Heart left ventricle (tissue), 13 donors: ENCODE measurements around the gene CLEC18C.
"Not testable (repeated sequence)": the region's sequence is repeated elsewhere in the genome, so short reads cannot be mapped to it uniquely, and the experiment has no call there.

Experiments
- CTCF ChIP-seq, 12 donors: fragments of 200-600 bp; sonication (generic) in 4 of 12; IDR thresholded peaks; one replicate each; pipeline versions ENCODE4 v1.5.0 to v1.8.0; 2018 to 2022; ENCODE audit warnings: antibody characterized with exemption in 12 of 12, mild to moderate bottlenecking in 5 of 12
- POLR2A ChIP-seq, 2 donors: fragments of 450-650 bp; IDR thresholded peaks; one replicate each; pipeline ENCODE4 v1.6.1; 2017; ENCODE audit warnings: antibody characterized with exemption in 2 of 2, mild to moderate bottlenecking in 2 of 2, moderate library complexity in 2 of 2
- donor health status: ischemic (EF 13 %, LVEDD 7.1; RV severe dilation, severe dysfunction).
- donor health status: DM: no; HTN: yes; CAD: no.
- donor health status: DM: no; HTN: no; CAD: no.
- donor health status: ischemic (EF 25% LVEDD 6.9; RV normal size, moderate dysfunction).
- donor health status: ischemic (EF 25% LVEDD 5.7; RV mildly dilated, moderate dysfunction).
- donor health status: ischemic (EF 35%, LVEDD 5.7; RV mildly dilated, moderate dysfunction).
- donor health status: nonischemic (EF 11% LVEDD 7.7; RV severe dilation, severe dysfunction).
- donor health status: DM: yes; HTN: yes; CAD: no.
- donor health status: PGD.
- donor health status: ischemic (EF 29% LVEDD 5.4; RV normal size, mild dysfunction).
- donor health status: nonischemic (EF 23%, LVEDD 6.1; RV moderate dilation, normal function).

- not testable (repeated sequence) for TF ChIP-seq CTCF, POLR2A (IDR thresholded peaks at IDR 0.05)
Observed at GRCh38 chr16:70126226-70126625, 47.4 kb upstream of the CLEC18C start.
